Measurements from ENCODE around the gene FAM89B. TPM values are rescaled to one million over a fixed set of nuclear protein-coding genes. Genes with fewer than 3 reads are reported as not detected.

Gene FAM89B
- total RNA-seq, 2 experiments from 2014 or later, result 23.3 to 27.3 TPM

DNA sequence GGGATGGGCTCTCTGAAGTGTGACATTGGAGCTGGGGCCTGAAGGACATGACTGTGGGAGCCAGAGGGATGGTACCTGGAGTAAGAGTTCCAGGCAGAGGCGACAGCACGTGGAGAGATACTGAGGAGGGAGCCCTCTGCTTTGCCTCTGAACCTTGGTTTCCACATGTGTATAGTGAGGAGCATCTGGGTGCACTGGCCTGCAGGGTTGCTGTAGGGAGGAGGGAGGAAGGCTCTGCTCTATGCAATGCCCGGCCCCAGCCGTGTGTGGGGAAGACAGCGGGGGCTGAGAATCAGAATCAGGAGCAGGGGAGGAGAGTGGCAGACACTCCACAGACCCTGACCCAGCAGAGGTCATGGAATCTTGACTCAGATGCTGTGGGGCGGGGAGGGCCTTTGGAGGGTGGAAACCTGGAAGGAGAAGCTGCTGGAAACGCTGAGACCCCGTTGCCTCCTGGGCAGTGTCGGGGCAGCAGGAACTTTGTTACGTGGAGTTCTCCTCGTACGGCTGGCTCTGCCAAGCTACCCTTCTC is 43.5 kb upstream of the FAM89B start:
- no peaks in the 10 kb centered on the region for H3K27me3 Mint-ChIP-seq
- Histone ChIP-seq H3K4me1 (ENCODE audit: insufficient read depth, low read length) (peaks cover 50% of the 10 kb centered on the region), H3K4me3 (ENCODE audit: low read length) (no peak overlapping the region), H3K27ac (ENCODE audit: low read depth in 1 of 2, low read length in 2 of 2) (no peak overlapping the region), H3K27me3 (ENCODE audit: control insufficient read depth in 1 of 2, insufficient read depth in 2 of 2, low read length in 2 of 2) (no peaks in the 10 kb centered on the region), H3K36me3 (ENCODE audit: insufficient read depth, low read length) (peaks cover 55% of the 10 kb centered on the region), H3K9me3 (ENCODE audit: control insufficient read depth in 1 of 2, insufficient read depth in 1 of 2, low read length in 2 of 2) (no peaks in the 10 kb centered on the region)
- H3K9me3 Mint-ChIP-seq, result no peaks in the 10 kb centered on the region
- no peak for DNase-seq
- ChIA-PET CTCF (interaction anchor here (2.3 kb wide), 1 partner anchor 12 kb away, joined by 12 read pairs; no protein-coding TSS in a partner anchor), POLR2A (interaction anchor here (1.2 to 4.4 kb wide), 2 partner anchors 12 to 29 kb away, joined by 3 to 19 read pairs; partner anchors contain the start of gene MALAT1)
- no peak for ATAC-seq (ENCODE audit: poor library complexity)
- no peak for TF ChIP-seq CTCF (IDR thresholded peaks at IDR 0.05)
- peaks cover 39% of the 10 kb centered on the region for H3K4me1 Mint-ChIP-seq (ENCODE audit: low read depth)
- H3K36me3 Mint-ChIP-seq (ENCODE audit: low read depth), result peaks cover 55% of the 10 kb centered on the region
- H3K4me3 Mint-ChIP-seq, result no peak overlapping the region
- H3K27ac Mint-ChIP-seq, result no peak overlapping the region
- intact Hi-C loops (cut with DNase I, micrococcal nuclease), result loop anchor here (10.0 kb wide), 2 partner anchors 46 to 414 kb away; partner anchors contain the start of genes EHBP1L1 (in 1 of the 2), FAM89B (in 1 of the 2), TM7SF2 (in 1 of the 2) and ZNHIT2 (in 1 of the 2)

DNA sequence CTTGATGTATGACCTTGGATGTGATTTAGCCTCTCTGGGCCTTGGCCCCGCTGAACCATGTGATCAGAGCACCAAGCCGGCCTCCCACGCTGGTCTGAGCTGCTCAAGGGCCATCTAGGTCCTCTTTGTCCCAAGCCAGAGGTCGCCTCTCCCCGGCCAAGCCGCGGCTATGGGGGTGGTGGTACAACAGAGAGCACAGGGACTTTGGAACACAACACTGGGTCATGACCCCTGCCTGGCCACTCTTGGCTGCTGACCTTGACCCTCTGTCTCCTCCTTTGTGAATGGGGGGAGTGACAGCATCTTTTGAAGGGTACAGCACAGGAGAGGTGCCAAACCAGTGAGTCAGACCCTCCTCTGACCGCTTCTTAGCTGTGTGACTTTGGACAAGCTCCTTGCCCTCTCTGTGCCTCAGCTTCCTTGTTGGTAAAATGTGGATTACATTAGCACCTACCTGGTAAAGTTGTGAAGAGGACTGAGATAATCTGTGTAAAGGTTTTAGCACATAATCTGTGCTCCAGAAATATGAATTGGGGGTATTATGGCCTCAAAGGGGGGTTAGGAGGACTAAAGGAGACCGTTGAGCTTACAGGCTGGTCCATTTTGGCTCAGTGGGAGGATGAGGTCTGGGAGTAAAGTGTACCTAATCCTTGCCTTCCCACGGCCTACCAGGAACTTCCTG is 42.7 kb upstream of the FAM89B start:
- no peak for DNase-seq
- Histone ChIP-seq H3K9me3 (ENCODE audit: control insufficient read depth in 1 of 2, insufficient read depth in 1 of 2, low read length in 2 of 2) (no peaks in the 10 kb centered on the region), H3K27me3 (ENCODE audit: control insufficient read depth in 1 of 2, insufficient read depth in 2 of 2, low read length in 2 of 2) (no peaks in the 10 kb centered on the region), H3K4me1 (ENCODE audit: insufficient read depth, low read length) (peaks cover 42% of the 10 kb centered on the region), H3K27ac (ENCODE audit: low read depth in 1 of 2, low read length in 2 of 2) (no peak overlapping the region), H3K4me3 (ENCODE audit: low read length) (no peak overlapping the region), H3K36me3 (ENCODE audit: insufficient read depth, low read length) (peaks cover 55% of the 10 kb centered on the region)
- ATAC-seq (ENCODE audit: poor library complexity), result no peak
- peak overlapping the region; percentile 20 for H3K4me3 Mint-ChIP-seq
- POLR2A ChIA-PET, result interaction anchor here (1.2 to 4.4 kb wide), 2 partner anchors 11 to 30 kb away, joined by 3 to 19 read pairs; partner anchors contain the start of gene MALAT1
- peak overlapping the region; percentile 63 for H3K27ac Mint-ChIP-seq
- TF ChIP-seq CTCF (IDR thresholded peaks at IDR 0.05), result no peak
- peaks cover 60% of the 10 kb centered on the region for H3K36me3 Mint-ChIP-seq (ENCODE audit: low read depth)
- no peaks in the 10 kb centered on the region for H3K9me3 Mint-ChIP-seq
- H3K4me1 Mint-ChIP-seq (ENCODE audit: low read depth), result peaks cover 32% of the 10 kb centered on the region
- CTCF ChIA-PET, result interaction anchor here (2.3 kb wide), 1 partner anchor 11 kb away, joined by 12 read pairs; no protein-coding TSS in a partner anchor
- no peaks in the 10 kb centered on the region for H3K27me3 Mint-ChIP-seq
- intact Hi-C loops (cut with DNase I, micrococcal nuclease), result loop anchor here (10.0 kb wide), 2 partner anchors 45 to 415 kb away; partner anchors contain the start of genes EHBP1L1 (in 1 of the 2), FAM89B (in 1 of the 2), TM7SF2 (in 1 of the 2) and ZNHIT2 (in 1 of the 2)

- Histone ChIP-seq H3K27ac (ENCODE audit: low read depth in 1 of 2, low read length in 2 of 2) (no peak overlapping the region), H3K36me3 (ENCODE audit: insufficient read depth, low read length) (peaks cover 56% of the 10 kb centered on the region), H3K4me1 (ENCODE audit: insufficient read depth, low read length) (peaks cover 42% of the 10 kb centered on the region), H3K9me3 (ENCODE audit: control insufficient read depth in 1 of 2, insufficient read depth in 1 of 2, low read length in 2 of 2) (no peaks in the 10 kb centered on the region), H3K27me3 (ENCODE audit: control insufficient read depth in 1 of 2, insufficient read depth in 2 of 2, low read length in 2 of 2) (no peaks in the 10 kb centered on the region), H3K4me3 (ENCODE audit: low read length) (no peak overlapping the region)
- ChIA-PET CTCF (interaction anchor here (1.1 to 2.3 kb wide), 3 partner anchors 10 to 60 kb away, joined by 3 to 12 read pairs (median 4); no protein-coding TSS in a partner anchor), POLR2A (interaction anchor here (1.1 to 4.4 kb wide), 4 partner anchors 10 to 33 kb away, joined by 3 to 19 read pairs (median 3); partner anchors contain the start of gene MALAT1)
- Mint-ChIP-seq H3K27ac (peak overlapping the region; percentile 63), H3K27me3 (no peaks in the 10 kb centered on the region), H3K9me3 (no peaks in the 10 kb centered on the region), H3K4me1 (ENCODE audit: low read depth) (peaks cover 31% of the 10 kb centered on the region), H3K36me3 (ENCODE audit: low read depth) (peaks cover 65% of the 10 kb centered on the region), H3K4me3 (peak overlapping the region; percentile 20)
- intact Hi-C loops (cut with DNase I, micrococcal nuclease), result no loop called here
- DNase-seq (peak in 4 of 14 experiments; percentile 38 to 67 (median 55)), ATAC-seq (ENCODE audit: poor library complexity) (peak; percentile 79)
- no peak for TF ChIP-seq CTCF (IDR thresholded peaks at IDR 0.05)
These were observed 42.2 kb upstream of the FAM89B start for GRCh38 chr11:65530157-65530496.

Measured in CD4-positive, alpha-beta T cell (primary cell).